Fibroblast of mammary gland (primary cell): ENCODE data around the gene HIPK2.

Experiments used
- DNase-seq: peaks from one replicate; pipeline ENCODE4 v3.0.0-alpha.2; 2010; ENCODE audit warnings: low read depth
- H3K4me3 ChIP-seq: 2 replicates; pipeline ENCODE4 v1.5.1; 2011; ENCODE audit warnings: low read depth, mild to moderate bottlenecking, low read length, moderate library complexity; ENCODE audit not compliant: control insufficient read depth
- CTCF ChIP-seq: conservative IDR thresholded peaks from 2 replicates; pipeline ENCODE4 v1.5.1; 2011; ENCODE audit warnings: low read depth, low read length, inconsistent platforms; ENCODE audit not compliant: control insufficient read depth, insufficient read depth

HIPK2 gene

GRCh38 chr7:139542308-139543151 is 235.3 kb downstream of the HIPK2 start:
- H3K4me3 ChIP-seq: no peak overlapping the region
- TF ChIP-seq CTCF: no peak
- DNase-seq: no peak

- no peak overlapping the region for H3K4me3 ChIP-seq
- no peak for TF ChIP-seq CTCF
- no peak for DNase-seq
Measured at GRCh38 chr7:139541600-139542307, 236.0 kb downstream of the HIPK2 start.

GRCh38 chr7:139540203-139540602 is 237.6 kb downstream of the HIPK2 start:
- no peak for DNase-seq
- no peak for TF ChIP-seq CTCF
- H3K4me3 ChIP-seq: no peak overlapping the region

- no peak for DNase-seq
- H3K4me3 ChIP-seq: no peak overlapping the region
- TF ChIP-seq CTCF: no peak
Measured at GRCh38 chr7:139538881-139539635, 238.7 kb downstream of the HIPK2 start.

GRCh38 chr7:139536152-139536551 is 241.6 kb downstream of the HIPK2 start:
- DNase-seq: no peak
- no peak overlapping the region for H3K4me3 ChIP-seq
- TF ChIP-seq CTCF: no peak

GRCh38 chr7:139534966-139535651 is 242.7 kb downstream of the HIPK2 start:
- TF ChIP-seq CTCF: no peak
- no peak for DNase-seq
- no peak overlapping the region for H3K4me3 ChIP-seq
